ENCODE results near the gene CACNA1G. TPM values are rescaled to one million over a fixed set of nuclear protein-coding genes. Genes with fewer than 3 reads are reported as not detected.

The CACNA1G gene
- not detected in 2 replicates for total RNA-seq

DNA sequence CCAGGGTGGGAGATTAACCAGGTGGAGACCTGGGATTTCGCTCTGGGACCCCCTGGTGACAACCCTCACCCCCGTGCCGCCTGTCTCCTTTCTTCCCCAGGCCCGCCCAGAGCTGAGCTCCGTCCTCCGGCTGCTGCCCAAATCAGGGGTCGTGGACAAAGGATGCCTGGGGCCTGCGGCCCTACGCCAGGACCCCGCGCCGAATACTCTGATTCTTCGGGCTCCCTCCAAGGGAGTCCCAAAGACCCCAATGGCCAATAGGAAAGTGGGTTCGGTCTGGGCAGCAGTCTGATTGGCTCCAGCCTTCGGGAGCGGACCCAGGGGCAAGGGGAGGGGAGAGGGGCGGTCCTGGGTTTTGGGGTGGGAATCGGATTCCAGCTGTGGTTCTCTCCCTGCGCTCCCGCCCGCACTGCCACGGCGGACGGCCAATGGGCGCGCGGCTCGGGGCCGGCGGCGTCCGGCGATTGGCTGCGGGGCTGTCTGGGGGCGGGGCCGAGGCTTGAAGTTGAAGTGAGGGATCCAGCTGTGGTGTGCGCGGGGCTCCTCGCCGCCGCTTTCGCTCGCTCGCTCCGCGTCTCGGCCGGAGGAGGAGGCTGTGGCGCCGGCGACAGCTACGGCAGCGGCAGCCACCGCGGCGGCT is at the start of gene CACNA1G:
CACNA1G (plus strand) TSS at position 531 of the 640 bp plus-strand sequence. CDS start 745 bp downstream, outside the sequence.

DNA sequence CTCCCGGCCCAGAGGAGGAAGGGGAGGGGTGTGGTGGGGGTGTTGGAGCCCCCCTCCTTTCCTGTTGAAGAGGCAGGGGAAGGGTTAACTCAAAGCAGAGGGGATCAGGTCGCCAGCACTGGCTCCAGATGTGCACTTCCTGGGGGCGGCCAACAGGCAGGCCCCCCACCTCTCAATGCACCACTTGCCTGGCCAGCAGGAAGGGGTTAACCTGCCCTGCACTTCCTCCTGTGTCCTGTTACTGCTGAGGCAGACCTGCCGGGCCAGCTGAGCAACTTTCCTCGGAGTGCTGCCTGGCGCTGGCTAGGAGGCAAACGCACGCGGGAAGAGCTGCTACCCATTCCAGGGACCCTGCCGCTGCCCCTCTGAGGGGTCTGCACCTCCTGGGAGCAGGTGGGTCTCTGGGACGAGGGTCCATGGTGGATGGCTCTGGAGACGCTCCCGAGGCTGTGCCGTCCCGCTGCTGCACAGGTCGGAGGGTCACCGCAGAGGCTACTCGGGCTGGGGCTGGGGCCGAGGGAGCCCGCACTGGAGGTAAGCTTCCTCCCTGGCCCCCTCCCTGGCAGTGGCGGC is 28.0 kb upstream of the CACNA1G start, which contains the start of gene EPN3:
EPN3 (plus strand) TSS at position 284 of the 573 bp plus-strand sequence. CDS start 3,822 bp downstream, outside the sequence.

DNA sequence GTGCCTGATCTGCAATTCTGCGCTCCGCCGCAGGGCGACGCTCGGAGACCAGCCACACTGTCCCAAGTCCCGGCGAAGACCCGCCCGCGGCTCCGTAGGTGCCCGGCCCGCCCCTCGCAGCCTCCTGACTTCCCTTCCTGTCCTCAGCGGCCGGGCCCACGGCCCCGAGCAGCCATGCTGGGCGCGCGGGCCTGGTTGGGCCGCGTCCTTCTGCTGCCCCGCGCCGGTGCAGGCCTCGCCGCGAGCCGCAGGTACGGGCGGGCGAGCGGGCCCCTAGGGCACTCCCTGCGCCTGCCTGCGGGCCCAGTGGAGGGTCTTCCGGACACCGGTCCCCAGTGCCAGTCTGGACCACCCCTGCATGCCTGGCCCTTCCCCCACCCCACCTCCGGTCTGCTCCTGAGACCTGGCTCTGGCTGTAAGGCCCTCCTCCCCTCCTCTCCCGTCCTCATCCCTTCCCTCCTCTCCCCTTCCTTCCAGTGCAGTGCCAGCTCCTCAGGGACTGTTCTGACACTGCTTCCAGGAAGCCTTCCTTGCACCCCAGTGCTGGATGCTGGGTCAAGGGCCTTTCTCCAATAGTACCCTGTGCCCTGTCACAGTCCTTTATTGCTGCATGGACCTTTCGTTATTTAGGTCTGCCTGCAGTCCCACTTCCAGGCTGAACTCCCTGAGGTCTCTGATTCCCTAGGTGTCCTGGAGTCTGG is 13.3 kb upstream of the CACNA1G start, which contains the start of gene SPATA20:
SPATA20 (plus strand) TSS at position 140 of the 701 bp plus-strand sequence; CDS start at position 175, 35 bp downstream.

DNA sequence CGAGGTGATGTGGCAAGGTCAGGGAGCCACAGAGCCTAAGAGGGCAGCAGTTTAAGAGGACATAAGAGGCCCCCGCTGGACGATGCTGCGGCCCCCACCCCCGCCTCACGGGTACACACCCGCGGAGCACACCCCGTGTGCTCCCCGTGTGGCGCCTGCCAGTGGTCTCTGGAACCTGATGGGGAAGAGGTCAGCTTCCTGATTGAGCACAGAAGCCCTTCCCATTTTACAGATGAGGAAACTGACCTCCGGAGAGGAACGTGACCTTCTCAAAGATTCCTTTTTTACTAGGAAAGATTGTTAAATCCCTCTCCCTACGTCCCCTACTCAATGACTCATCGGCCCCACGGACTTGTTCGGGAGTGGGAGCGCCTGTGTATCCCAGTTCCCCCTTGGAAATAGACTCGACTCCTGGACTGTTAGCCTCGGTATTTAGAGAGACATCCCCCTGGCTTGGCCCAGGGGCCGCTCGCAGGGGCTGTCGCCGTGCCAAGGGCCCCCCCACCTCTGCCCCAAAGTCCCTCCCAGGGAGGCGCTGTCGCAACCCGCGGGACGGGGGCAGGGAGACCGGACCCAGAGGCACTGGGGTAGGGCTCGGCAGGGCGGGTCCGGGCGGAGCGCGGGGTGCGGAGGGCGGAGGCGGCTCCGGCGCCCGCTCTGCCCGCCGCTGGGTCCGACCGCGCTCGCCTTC is 73.9 kb downstream of the CACNA1G start, which contains the start of gene ABCC3:
ABCC3 (plus strand) TSS at position 658 of the 691 bp plus-strand sequence. CDS start 56 bp downstream, outside the sequence.

Other genes with a start within 250 kb of the CACNA1G start
- 27.0 and 48.4 TPM in 2 replicates for gene XYLT2, start 214.6 kb upstream of the CACNA1G start, total RNA-seq
- 36.1 and 78.3 TPM in 2 replicates for gene MRPL27, start 187.5 kb upstream of the CACNA1G start, total RNA-seq
- gene EME1, start 187.5 kb upstream of the CACNA1G start, total RNA-seq, result 0.14 and 0.68 TPM in 2 replicates
- gene LRRC59, start 163.2 kb upstream of the CACNA1G start, total RNA-seq, result 210 and 309 TPM in 2 replicates
- 14.4 and 37.2 TPM in 2 replicates for gene ACSF2, start 134.5 kb upstream of the CACNA1G start, total RNA-seq
- gene CHAD, start 91.8 kb upstream of the CACNA1G start, total RNA-seq, result not detected in 2 replicates
- 12.1 and 21.2 TPM in 2 replicates for gene RSAD1, start 81.9 kb upstream of the CACNA1G start, total RNA-seq
- gene MYCBPAP, start 52.3 kb upstream of the CACNA1G start, total RNA-seq, result under 0.01 and 0.28 TPM in 2 replicates
- gene EPN3, start 28.0 kb upstream of the CACNA1G start, total RNA-seq, result 4.1 and 20.9 TPM in 2 replicates
- 18.5 and 27.8 TPM in 2 replicates for gene SPATA20, start 13.5 kb upstream of the CACNA1G start, total RNA-seq
- 18.1 and 27.3 TPM in 2 replicates for gene ABCC3, start 74.2 kb downstream of the CACNA1G start, total RNA-seq
- 29.7 and 30.0 TPM in 2 replicates for gene ANKRD40, start 147.2 kb downstream of the CACNA1G start, total RNA-seq
- 17.1 and 28.7 TPM in 2 replicates for gene LUC7L3, start 158.9 kb downstream of the CACNA1G start, total RNA-seq
- not detected in 2 replicates for gene ANKRD40CL, start 206.8 kb downstream of the CACNA1G start, total RNA-seq